ENCODE results near the gene IVD.

IVD gene

DNA sequence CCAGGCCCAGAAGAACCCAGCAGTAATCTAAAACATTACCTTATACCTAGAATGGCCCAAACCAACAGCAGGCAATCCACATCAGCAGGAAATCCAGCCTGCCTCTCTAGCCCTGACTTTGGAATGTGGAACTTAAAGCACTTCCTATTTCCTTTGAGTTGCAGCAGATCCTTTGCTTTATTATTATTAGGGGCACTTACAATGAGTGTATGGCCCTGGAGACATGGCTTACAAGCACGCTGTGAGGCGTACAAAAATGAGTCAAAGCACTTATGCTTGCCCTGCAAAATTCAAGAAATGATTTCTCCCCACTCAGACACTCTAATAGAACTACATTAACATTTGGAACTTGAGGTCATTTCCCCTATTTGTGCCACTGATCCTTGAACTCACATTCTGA, 32.6 kb upstream of the IVD start:
- TF ChIP-seq RARB (CRISPR knock-in tag; IDR thresholded peaks at IDR 0.05) = no peak
- no peak for TF ChIP-seq ISL1 (CRISPR knock-in tag; IDR thresholded peaks at IDR 0.05)
- TF ChIP-seq, protein P1, sequence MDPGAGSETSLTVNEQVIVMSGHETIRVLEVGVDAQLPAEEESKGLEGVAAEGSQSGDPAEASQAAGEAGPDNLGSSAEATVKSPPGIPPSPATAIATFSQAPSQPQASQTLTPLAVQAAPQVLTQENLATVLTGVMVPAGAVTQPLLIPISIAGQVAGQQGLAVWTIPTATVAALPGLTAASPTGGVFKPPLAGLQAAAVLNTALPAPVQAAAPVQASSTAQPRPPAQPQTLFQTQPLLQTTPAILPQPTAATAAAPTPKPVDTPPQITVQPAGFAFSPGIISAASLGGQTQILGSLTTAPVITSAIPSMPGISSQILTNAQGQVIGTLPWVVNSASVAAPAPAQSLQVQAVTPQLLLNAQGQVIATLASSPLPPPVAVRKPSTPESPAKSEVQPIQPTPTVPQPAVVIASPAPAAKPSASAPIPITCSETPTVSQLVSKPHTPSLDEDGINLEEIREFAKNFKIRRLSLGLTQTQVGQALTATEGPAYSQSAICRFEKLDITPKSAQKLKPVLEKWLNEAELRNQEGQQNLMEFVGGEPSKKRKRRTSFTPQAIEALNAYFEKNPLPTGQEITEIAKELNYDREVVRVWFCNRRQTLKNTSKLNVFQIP (CRISPR knock-in tag; IDR thresholded peaks at IDR 0.05; ENCODE audit: borderline replicate concordance, low read depth) = no peak
- no peak for TF ChIP-seq TOX (CRISPR knock-in tag; IDR thresholded peaks at IDR 0.05; ENCODE audit: borderline replicate concordance)
- TF ChIP-seq BACH2 (CRISPR knock-in tag; IDR thresholded peaks at IDR 0.05; ENCODE audit: borderline replicate concordance) = no peak
- TF ChIP-seq CSDC2 (CRISPR knock-in tag; IDR thresholded peaks at IDR 0.05) = no peak
- TF ChIP-seq, protein P2, sequence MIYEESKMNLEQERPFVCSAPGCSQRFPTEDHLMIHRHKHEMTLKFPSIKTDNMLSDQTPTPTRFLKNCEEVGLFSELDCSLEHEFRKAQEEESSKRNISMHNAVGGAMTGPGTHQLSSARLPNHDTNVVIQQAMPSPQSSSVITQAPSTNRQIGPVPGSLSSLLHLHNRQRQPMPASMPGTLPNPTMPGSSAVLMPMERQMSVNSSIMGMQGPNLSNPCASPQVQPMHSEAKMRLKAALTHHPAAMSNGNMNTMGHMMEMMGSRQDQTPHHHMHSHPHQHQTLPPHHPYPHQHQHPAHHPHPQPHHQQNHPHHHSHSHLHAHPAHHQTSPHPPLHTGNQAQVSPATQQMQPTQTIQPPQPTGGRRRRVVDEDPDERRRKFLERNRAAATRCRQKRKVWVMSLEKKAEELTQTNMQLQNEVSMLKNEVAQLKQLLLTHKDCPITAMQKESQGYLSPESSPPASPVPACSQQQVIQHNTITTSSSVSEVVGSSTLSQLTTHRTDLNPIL (CRISPR knock-in tag; IDR thresholded peaks at IDR 0.05; ENCODE audit: low read depth) = no peak
- no peak for TF ChIP-seq ZFP3 (CRISPR knock-in tag; IDR thresholded peaks at IDR 0.05)
- TF ChIP-seq, protein P3, sequence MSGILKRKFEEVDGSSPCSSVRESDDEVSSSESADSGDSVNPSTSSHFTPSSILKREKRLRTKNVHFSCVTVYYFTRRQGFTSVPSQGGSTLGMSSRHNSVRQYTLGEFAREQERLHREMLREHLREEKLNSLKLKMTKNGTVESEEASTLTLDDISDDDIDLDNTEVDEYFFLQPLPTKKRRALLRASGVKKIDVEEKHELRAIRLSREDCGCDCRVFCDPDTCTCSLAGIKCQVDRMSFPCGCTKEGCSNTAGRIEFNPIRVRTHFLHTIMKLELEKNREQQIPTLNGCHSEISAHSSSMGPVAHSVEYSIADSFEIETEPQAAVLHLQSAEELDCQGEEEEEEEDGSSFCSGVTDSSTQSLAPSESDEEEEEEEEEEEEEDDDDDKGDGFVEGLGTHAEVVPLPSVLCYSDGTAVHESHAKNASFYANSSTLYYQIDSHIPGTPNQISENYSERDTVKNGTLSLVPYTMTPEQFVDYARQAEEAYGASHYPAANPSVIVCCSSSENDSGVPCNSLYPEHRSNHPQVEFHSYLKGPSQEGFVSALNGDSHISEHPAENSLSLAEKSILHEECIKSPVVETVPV (CRISPR knock-in tag; IDR thresholded peaks at IDR 0.05) = no peak
- no peak for TF ChIP-seq ARNTL (CRISPR knock-in tag; IDR thresholded peaks at IDR 0.05; ENCODE audit: borderline replicate concordance, low read depth)
- no peak for TF ChIP-seq ZNF8 (CRISPR knock-in tag; IDR thresholded peaks at IDR 0.05)
- no peak for TF ChIP-seq TCF4 (CRISPR knock-in tag; IDR thresholded peaks at IDR 0.05; ENCODE audit: borderline replicate concordance)
- TF ChIP-seq OSR1 (CRISPR knock-in tag; IDR thresholded peaks at IDR 0.05) = no peak
- no peak for TF ChIP-seq ZFP30 (CRISPR knock-in tag; IDR thresholded peaks at IDR 0.05)
- no peak for TF ChIP-seq ZNF70 (CRISPR knock-in tag; IDR thresholded peaks at IDR 0.05)
- TF ChIP-seq, protein P4, sequence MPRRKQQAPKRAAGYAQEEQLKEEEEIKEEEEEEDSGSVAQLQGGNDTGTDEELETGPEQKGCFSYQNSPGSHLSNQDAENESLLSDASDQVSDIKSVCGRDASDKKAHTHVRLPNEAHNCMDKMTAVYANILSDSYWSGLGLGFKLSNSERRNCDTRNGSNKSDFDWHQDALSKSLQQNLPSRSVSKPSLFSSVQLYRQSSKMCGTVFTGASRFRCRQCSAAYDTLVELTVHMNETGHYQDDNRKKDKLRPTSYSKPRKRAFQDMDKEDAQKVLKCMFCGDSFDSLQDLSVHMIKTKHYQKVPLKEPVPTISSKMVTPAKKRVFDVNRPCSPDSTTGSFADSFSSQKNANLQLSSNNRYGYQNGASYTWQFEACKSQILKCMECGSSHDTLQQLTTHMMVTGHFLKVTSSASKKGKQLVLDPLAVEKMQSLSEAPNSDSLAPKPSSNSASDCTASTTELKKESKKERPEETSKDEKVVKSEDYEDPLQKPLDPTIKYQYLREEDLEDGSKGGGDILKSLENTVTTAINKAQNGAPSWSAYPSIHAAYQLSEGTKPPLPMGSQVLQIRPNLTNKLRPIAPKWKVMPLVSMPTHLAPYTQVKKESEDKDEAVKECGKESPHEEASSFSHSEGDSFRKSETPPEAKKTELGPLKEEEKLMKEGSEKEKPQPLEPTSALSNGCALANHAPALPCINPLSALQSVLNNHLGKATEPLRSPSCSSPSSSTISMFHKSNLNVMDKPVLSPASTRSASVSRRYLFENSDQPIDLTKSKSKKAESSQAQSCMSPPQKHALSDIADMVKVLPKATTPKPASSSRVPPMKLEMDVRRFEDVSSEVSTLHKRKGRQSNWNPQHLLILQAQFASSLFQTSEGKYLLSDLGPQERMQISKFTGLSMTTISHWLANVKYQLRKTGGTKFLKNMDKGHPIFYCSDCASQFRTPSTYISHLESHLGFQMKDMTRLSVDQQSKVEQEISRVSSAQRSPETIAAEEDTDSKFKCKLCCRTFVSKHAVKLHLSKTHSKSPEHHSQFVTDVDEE (CRISPR knock-in tag; IDR thresholded peaks at IDR 0.05) = no peak
- TF ChIP-seq ZC3H10 (CRISPR knock-in tag; IDR thresholded peaks at IDR 0.05) = no peak
- ATAC-seq = no peak

DNA sequence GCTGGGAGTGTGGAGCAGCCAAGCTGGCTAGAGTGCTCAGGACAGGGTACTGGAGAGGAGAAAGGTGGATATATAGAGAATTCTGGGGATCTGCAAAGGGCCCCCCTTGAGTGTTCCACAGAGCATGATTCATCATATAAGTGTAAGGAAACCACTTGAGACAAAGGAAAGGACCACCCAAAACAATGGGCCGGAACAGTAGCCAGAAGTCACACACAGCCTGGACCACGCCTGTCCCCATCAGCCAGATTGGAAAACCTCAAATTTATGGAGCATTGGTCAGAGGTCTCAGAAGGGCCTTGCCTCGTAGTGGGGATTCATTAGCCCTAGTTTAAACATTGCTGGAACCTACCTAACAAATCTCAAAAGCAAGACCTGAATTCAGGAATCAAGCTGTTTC, 28.0 kb upstream of the IVD start:
- no peak for ATAC-seq
- TF ChIP-seq SNAI2 (CRISPR knock-in tag; IDR thresholded peaks at IDR 0.05) (no peak), RARB (CRISPR knock-in tag; IDR thresholded peaks at IDR 0.05) (no peak), CSDC2 (CRISPR knock-in tag; IDR thresholded peaks at IDR 0.05) (no peak), ESRRG (CRISPR knock-in tag; IDR thresholded peaks at IDR 0.05) (no peak), TCF4 (CRISPR knock-in tag; IDR thresholded peaks at IDR 0.05; ENCODE audit: borderline replicate concordance) (no peak), ZFP30 (CRISPR knock-in tag; IDR thresholded peaks at IDR 0.05) (no peak), TOX (CRISPR knock-in tag; IDR thresholded peaks at IDR 0.05; ENCODE audit: borderline replicate concordance) (no peak), GLIS3 (CRISPR knock-in tag; IDR thresholded peaks at IDR 0.05) (no peak), OSR1 (CRISPR knock-in tag; IDR thresholded peaks at IDR 0.05) (no peak), ZNF565 (CRISPR knock-in tag; conservative IDR thresholded peaks at IDR 0.05; ENCODE audit: low read depth) (no peak), ISL1 (CRISPR knock-in tag; IDR thresholded peaks at IDR 0.05) (no peak), PPARA (CRISPR knock-in tag; IDR thresholded peaks at IDR 0.05; ENCODE audit: borderline replicate concordance) (no peak), ZNF70 (CRISPR knock-in tag; IDR thresholded peaks at IDR 0.05) (no peak), ZFP3 (CRISPR knock-in tag; IDR thresholded peaks at IDR 0.05) (no peak)
- TF ChIP-seq, protein P2 (CRISPR knock-in tag; IDR thresholded peaks at IDR 0.05; ENCODE audit: low read depth) = no peak
- TF ChIP-seq, protein P3 (CRISPR knock-in tag; IDR thresholded peaks at IDR 0.05) = no peak
- TF ChIP-seq, protein P5, sequence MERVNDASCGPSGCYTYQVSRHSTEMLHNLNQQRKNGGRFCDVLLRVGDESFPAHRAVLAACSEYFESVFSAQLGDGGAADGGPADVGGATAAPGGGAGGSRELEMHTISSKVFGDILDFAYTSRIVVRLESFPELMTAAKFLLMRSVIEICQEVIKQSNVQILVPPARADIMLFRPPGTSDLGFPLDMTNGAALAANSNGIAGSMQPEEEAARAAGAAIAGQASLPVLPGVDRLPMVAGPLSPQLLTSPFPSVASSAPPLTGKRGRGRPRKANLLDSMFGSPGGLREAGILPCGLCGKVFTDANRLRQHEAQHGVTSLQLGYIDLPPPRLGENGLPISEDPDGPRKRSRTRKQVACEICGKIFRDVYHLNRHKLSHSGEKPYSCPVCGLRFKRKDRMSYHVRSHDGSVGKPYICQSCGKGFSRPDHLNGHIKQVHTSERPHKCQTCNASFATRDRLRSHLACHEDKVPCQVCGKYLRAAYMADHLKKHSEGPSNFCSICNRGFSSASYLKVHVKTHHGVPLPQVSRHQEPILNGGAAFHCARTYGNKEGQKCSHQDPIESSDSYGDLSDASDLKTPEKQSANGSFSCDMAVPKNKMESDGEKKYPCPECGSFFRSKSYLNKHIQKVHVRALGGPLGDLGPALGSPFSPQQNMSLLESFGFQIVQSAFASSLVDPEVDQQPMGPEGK (CRISPR knock-in tag; IDR thresholded peaks at IDR 0.05; ENCODE audit: borderline replicate concordance) = no peak
